ENCODE measurements around the gene FKBP14.

DNA sequence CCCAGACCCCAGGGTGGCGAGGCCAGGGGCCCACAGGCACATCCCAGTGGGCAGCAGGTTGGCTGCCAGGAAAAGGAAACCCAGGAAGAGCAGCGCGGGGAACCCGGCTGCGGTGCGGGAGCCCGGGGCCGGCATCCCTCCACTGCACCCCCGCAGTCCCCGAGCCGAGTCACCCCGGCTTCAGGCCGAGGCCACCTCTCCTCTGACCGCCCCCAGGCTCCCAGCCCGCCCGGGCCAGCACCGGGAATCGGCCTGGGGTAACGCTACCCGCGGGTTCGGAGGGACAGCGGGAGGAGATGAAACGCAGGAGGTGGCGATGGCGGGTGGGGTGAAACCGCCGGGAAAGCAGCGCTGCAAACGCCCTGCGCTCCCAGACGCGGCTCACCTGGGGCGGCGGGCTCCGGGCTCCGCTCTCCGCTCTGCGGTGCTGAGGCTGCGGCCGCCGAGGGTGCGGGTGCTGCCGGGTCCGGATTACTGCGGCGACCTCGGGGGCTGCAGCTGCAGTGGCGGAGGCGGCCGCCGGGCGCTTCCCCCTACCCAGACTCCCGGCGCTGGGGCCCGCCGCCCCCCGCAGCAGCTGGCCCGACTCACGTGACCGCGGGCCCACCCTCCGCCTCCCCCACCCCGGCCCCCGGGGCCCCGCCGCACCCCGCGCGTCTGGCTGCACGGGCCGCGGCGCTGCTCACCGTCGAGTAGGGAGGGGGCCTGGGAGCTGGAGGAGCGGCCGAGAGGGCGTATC is 37.1 kb downstream of the FKBP14 start, which contains the start of gene SCRN1:
- TF ChIP-seq, protein P1, sequence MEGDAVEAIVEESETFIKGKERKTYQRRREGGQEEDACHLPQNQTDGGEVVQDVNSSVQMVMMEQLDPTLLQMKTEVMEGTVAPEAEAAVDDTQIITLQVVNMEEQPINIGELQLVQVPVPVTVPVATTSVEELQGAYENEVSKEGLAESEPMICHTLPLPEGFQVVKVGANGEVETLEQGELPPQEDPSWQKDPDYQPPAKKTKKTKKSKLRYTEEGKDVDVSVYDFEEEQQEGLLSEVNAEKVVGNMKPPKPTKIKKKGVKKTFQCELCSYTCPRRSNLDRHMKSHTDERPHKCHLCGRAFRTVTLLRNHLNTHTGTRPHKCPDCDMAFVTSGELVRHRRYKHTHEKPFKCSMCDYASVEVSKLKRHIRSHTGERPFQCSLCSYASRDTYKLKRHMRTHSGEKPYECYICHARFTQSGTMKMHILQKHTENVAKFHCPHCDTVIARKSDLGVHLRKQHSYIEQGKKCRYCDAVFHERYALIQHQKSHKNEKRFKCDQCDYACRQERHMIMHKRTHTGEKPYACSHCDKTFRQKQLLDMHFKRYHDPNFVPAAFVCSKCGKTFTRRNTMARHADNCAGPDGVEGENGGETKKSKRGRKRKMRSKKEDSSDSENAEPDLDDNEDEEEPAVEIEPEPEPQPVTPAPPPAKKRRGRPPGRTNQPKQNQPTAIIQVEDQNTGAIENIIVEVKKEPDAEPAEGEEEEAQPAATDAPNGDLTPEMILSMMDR (IDR thresholded peaks at IDR 0.05), result no peak
- no peak for TF ChIP-seq POLR2A (IDR thresholded peaks at IDR 0.05)
